ENCODE measurements around the gene MSN. TPM values are rescaled to one million over a fixed set of nuclear protein-coding genes. Genes with fewer than 3 reads are reported as not detected.

MSN gene
- total RNA-seq, 4 donors from 2014 or later: 39.1 to 69.6 (median 59.6) TPM

GRCh38 chrX:65671286-65671685 lies 3.8 kb downstream of the MSN start:
- Histone ChIP-seq H3K27me3 (no peaks in the 10 kb centered on the region), H3K27ac (peak overlapping the region; percentile 54 to 96 (median 88)), H3K4me3 (no peak overlapping the region), H3K36me3 (no peaks in the 10 kb centered on the region), H3K4me1 (peaks cover 29 to 49% of the 10 kb centered on the region in 2 donors), H3K9me3 (no peaks in the 10 kb centered on the region)
- intact Hi-C loops (cut with DNase I; ENCODE audit: low total_unique reads): no loop called here
- TF ChIP-seq POLR2A (IDR thresholded peaks at IDR 0.05) (no peak), CTCF (IDR thresholded peaks at IDR 0.05 in 4 of 5, conservative IDR thresholded peaks at IDR 0.05 in 1 of 5) (no peak)
- in situ Hi-C loops (cut with MboI; ENCODE audit: low sequenced_read_pairs in 4 of 4): loop anchor here in 1 of 4 donors (25.0 kb wide), 1 partner anchor 159 kb away; no protein-coding TSS in a partner anchor
- DNase-seq (no peak), ATAC-seq (no peak)

GRCh38 chrX:65671966-65672365 lies 4.5 kb downstream of the MSN start:
- H3K4me3 ChIP-seq: no peak overlapping the region
- intact Hi-C loops (cut with DNase I; ENCODE audit: low total_unique reads) (no loop called here), in situ Hi-C loops (cut with MboI; ENCODE audit: low sequenced_read_pairs in 4 of 4) (loop anchor here in 1 of 4 donors (25.0 kb wide), 1 partner anchor 160 kb away; no protein-coding TSS in a partner anchor)
- peak overlapping the region; percentile 54 to 96 (median 88) for H3K27ac ChIP-seq
- no peaks in the 10 kb centered on the region for H3K36me3 ChIP-seq
- DNase-seq (no peak), ATAC-seq (no peak)
- no peaks in the 10 kb centered on the region for H3K27me3 ChIP-seq
- H3K9me3 ChIP-seq: no peaks in the 10 kb centered on the region
- H3K4me1 ChIP-seq: peaks cover 34 to 56% of the 10 kb centered on the region in 2 donors
- TF ChIP-seq CTCF (IDR thresholded peaks at IDR 0.05 in 4 of 5, conservative IDR thresholded peaks at IDR 0.05 in 1 of 5) (no peak), POLR2A (IDR thresholded peaks at IDR 0.05) (no peak)

- Histone ChIP-seq H3K27me3 (no peaks in the 10 kb centered on the region), H3K36me3 (no peaks in the 10 kb centered on the region), H3K4me3 (peak overlapping the region in 2 of 4 donors; percentile 11 to 25), H3K27ac (peak overlapping the region; percentile 54 to 96 (median 88)), H3K4me1 (peaks cover 49 to 75% of the 10 kb centered on the region in 2 donors), H3K9me3 (no peaks in the 10 kb centered on the region)
- no peak for TF ChIP-seq CTCF (IDR thresholded peaks at IDR 0.05 in 4 of 5, conservative IDR thresholded peaks at IDR 0.05 in 1 of 5)
- TF ChIP-seq POLR2A (IDR thresholded peaks at IDR 0.05): no peak
- ATAC-seq: peak in 1 of 2 donors; percentile 26
- intact Hi-C loops (cut with DNase I; ENCODE audit: low total_unique reads) (no loop called here), in situ Hi-C loops (cut with MboI; ENCODE audit: low sequenced_read_pairs in 4 of 4) (loop anchor here in 1 of 4 donors (25.0 kb wide), 1 partner anchor 162 kb away; no protein-coding TSS in a partner anchor)
- DNase-seq: no peak
Measured at GRCh38 chrX:65673857-65674203, 6.4 kb downstream of the MSN start.

GRCh38 chrX:65674204-65674893 lies 6.9 kb downstream of the MSN start:
- Histone ChIP-seq H3K4me3 (peak overlapping the region in 2 of 4 donors; percentile 11 to 25), H3K4me1 (peaks cover 54 to 79% of the 10 kb centered on the region in 2 donors)

More at GRCh38 chrX:65674204-65674893, 6.9 kb downstream of the MSN start:
- Histone ChIP-seq H3K36me3 (no peaks in the 10 kb centered on the region), H3K27ac (peak overlapping the region; percentile 54 to 96 (median 88)), H3K9me3 (no peaks in the 10 kb centered on the region), H3K27me3 (no peaks in the 10 kb centered on the region)
- ATAC-seq (peak; percentile 17 to 57), DNase-seq (no peak)
- no peak for TF ChIP-seq POLR2A (IDR thresholded peaks at IDR 0.05)
- no peak for TF ChIP-seq CTCF (IDR thresholded peaks at IDR 0.05 in 4 of 5, conservative IDR thresholded peaks at IDR 0.05 in 1 of 5)
- in situ Hi-C loops (cut with MboI; ENCODE audit: low sequenced_read_pairs in 4 of 4) (loop anchor here in 1 of 4 donors (25.0 kb wide), 1 partner anchor 162 kb away; no protein-coding TSS in a partner anchor), intact Hi-C loops (cut with DNase I; ENCODE audit: low total_unique reads) (no loop called here)

Measured in gastrocnemius medialis (tissue), 4 donors.